Stimulated activated CD4-positive, alpha-beta T cell treated with anti-CD3 and anti-CD28 coated beads, TNF-alpha, amount 100 ng/mL, for 24 hours (primary cell): ENCODE results near the gene WFS1.

Source experiments
- DNase-seq, 3 experiments: peaks; one replicate each; pipeline ENCODE4 v3.0.0-alpha.2; 2020; ENCODE audit warnings: low read depth in 3 of 3

The WFS1 gene

GRCh38 chr4:6278801-6279197 lies 9.1 kb downstream of the WFS1 start:
- DNase-seq: no peak

DNA sequence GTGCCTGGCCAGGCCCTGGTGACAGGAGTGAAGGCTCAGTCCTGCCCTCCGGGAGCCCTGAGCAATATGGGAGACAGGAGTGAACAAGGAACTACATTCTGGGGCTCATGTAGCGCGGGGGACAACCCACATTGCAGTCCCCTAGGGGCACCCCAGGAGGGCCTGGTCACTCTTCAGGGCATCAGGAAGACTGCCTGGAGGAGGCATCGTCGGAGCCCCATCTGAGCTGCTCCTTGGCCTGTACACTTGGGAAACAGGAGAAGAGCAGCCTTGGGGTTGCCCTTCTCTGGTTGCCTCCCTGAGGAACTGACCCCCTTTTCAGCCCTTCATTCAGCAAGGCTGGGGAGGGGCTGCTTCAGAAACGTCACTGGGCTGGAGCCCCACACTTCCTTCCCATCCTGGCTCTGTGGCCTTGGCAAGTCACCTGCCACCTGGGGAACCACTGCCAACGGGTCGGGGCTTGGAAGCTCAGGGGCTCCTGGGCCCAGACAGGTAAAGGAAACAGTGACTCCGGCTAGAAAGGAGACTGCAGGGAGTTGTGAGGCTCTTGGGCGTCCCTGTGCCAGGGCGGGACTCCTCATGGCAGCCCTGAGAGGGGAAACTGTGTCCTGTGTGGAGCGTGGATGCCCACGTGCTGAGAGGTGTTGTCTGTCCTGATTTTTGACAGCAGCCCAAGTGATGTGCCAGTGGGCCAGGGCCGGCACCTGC lies 10.1 kb downstream of the WFS1 start:
- DNase-seq: no peak

DNA sequence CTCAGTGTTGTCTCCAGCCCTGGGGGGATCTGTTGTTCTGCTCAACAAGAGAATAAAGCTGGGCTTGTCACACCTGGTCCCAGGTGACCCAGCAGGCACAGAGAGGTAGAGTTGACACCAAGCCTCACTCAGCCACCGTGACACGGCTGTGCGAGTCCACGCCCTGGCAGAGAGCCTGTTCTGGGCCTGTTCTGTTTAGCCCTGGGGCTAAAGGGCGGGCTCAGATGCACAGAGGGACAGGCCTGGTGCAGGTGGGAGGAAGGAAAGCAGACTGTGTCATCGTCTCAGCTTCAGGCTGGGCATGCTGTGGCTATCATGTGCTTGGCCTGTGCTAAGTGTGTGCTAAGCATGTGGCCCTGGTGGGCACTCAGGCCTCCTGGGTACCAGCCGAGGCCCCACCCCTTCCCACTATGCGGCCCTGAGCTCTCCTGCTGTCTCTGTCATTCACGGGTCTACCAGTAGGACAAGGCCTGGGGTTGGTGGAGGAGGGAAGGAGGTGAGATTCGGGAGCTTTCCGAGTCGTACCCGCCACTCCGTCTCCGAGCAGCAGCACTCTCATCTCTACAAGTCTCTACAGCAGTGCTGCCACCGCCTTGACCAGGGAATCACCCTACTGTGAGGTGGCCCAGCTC lies 10.8 kb downstream of the WFS1 start:
- no peak for DNase-seq

DNA sequence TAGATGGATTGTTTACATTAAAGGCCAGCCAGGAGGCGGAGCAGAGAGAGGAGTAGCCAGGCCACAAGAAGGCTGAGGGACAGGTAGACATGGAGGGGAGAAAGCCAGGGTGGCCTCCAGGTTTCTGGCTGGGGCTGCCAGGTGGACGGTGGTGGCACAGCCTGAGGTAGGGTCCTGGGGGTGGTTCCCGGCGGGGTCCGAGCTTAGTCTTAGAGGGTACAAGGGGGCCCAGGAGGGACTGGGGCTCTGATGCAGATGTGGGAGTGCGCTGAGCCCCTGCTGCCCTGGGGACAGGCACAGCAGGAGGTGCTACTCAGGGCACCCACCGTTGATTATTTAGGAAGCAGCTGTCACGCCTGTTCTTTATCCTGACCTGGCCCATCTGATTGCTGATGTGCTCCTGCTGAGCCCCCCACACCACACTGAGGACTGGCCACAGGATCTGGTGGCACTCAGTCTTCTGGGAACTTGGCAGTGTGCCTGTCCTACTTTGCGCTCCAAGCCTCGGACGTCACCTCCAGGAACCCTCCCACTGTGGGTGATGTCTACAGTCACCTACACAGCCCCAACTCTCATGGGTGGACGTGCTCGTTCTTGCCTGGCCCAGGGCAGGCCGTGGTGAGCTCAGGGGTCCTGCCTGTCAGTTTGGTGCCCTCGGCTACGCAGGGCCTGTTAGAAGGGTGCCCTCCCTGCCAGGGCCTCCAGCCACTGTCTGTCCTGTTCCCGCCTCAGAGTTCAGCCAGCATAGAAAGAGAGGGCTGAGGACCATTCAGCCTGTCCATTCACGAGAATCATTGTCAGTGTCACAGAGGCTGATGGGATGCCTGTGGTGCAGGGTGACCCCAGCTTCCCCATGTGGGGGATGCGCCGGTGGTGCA lies 12.0 kb downstream of the WFS1 start:
- no peak for DNase-seq

GRCh38 chr4:6282314-6282771 lies 12.7 kb downstream of the WFS1 start:
- no peak for DNase-seq

GRCh38 chr4:6283282-6283681 lies 13.6 kb downstream of the WFS1 start:
- no peak for DNase-seq

GRCh38 chr4:6287017-6287788 lies 17.6 kb downstream of the WFS1 start:
- no peak for DNase-seq

DNA sequence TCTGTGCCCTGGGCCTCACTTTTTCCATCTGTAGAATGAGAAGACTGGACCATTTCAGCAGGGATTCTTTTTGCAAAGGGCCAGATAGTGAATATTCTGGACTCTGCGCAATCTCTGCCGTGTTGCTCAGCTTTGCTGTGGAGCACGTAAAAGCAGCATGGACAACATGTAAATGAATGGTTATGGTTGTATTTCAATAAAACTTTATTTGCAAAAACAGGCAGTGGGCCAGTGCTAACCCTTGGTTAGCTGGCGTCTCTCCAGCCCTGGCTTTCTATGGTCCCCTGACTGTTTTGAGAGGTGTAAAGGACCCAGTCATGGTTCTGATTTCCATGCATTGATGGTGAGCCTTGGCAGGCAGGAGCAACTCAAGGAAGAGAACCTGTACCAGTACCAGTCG lies 18.7 kb downstream of the WFS1 start:
- DNase-seq: no peak

GRCh38 chr4:6288871-6289270 lies 19.2 kb downstream of the WFS1 start:
- DNase-seq: no peak

GRCh38 chr4:6290256-6290655 lies 20.6 kb downstream of the WFS1 start:
- DNase-seq: no peak

DNA sequence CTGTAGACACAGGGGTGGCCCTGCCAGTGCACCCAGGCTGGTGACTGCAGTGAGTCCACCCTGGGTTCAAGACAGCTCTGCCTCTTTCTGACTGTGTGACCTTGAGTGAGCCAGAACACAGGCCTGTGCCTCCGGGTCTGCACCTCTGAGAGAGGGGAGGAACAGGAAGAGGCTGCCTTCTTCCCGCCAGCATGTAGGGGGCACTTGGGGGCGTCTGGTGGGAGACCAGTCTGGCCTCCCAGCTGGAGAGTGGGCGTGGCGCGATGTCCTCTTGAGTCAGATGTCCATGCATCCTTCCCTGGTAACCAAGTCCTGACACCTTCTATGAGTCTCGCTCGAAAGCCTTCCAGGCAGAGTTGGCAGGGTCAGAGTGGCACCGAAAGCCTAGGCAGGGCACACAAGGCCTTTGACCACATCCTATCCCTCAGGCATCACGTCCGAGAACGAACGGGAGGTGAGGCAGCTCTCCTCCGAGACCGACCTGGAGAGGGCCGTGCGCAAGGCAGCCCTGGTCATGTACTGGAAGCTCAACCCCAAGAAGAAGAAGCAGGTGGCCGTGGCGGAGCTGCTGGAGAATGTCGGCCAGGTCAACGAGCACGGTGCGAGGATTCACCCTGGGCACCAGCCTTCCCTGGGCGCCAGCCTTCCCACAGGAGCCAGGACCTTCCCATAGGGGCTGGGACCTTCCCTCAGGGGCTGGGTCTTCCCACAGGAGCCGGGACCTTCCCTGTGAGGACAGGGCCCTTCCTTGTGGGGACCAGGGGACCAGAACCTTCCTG lies 21.3 kb downstream of the WFS1 start:
- no peak for DNase-seq

DNA sequence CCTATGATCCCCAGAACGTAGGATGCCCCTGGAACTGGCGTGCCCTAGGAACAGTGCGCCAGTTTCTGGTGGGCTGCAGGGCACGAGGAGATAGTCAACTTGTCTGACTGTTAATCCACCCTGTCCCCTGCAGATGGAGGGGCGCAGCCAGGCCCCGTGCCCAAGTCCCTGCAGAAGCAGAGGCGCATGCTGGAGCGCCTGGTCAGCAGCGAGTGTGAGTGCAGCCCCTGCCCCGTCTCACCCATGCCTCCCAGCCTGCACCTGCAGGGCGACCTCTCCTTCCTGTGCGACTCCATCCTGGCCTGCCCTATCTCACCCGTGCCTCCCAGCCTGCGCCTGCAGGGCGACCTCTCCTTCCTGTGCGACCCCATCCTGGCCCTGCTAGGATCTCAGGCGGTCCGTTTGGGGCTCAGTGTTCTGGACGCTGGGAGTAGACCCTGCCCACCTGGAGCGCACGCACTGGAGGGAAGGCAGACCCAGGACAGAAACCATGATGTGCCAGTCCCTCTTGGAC lies 22.2 kb downstream of the WFS1 start:
- DNase-seq: no peak

- DNase-seq: no peak
Observed at GRCh38 chr4:6292376-6293096, 22.9 kb downstream of the WFS1 start.

GRCh38 chr4:6293097-6293445 lies 23.4 kb downstream of the WFS1 start:
- DNase-seq: no peak

DNA sequence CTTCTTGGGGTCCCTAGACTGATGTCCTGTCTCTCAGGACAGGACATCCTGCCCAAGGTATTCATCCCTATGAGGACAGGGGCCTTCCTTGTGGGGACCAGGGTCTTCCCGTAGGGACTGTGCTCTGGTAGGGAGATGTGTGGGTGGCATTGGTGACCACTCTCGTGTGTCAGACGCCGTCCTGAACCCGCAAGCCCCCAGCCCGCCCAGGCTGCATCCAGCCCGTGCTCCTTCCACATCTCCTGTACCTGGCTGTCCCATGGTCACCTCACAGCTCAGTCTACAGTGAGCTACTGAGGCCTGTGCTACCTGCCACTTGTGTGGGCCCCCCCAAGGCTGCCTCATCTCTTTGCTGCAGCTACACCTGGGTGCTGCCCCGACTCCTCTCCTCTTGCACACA lies 24.0 kb downstream of the WFS1 start:
- no peak for DNase-seq

GRCh38 chr4:6294705-6295421 lies 25.2 kb downstream of the WFS1 start:
- DNase-seq: no peak

GRCh38 chr4:6295495-6295894 lies 25.8 kb downstream of the WFS1 start:
- no peak for DNase-seq

GRCh38 chr4:6296026-6296425 lies 26.4 kb downstream of the WFS1 start:
- no peak for DNase-seq

- no peak for DNase-seq
Observed at GRCh38 chr4:6297266-6297815, 27.7 kb downstream of the WFS1 start.
